Epithelial cell of esophagus (primary cell): ENCODE results near the gene PPP1R1B.

Experiments
- DNase-seq: peaks from one replicate; pipeline ENCODE4 v3.0.0; 2010; ENCODE audit warnings: low read depth
- H3K4me3 ChIP-seq: 2 replicates; pipeline ENCODE4 v1.5.1; 2011; ENCODE audit warnings: mild to moderate bottlenecking, low read length, control low read depth
- TF ChIP-seq, protein P1 (sequence below): IDR thresholded peaks from 2 replicates; pipeline ENCODE4 v1.5.1; 2011; ENCODE audit warnings: low read depth, mild to moderate bottlenecking, low read length, control low read depth, inconsistent platforms; ENCODE audit not compliant: insufficient read depth; ENCODE audit errors: missing control alignments

The PPP1R1B gene

GRCh38 chr17:39609416-39610025 lies 17.2 kb upstream of the PPP1R1B start:
- no peak for DNase-seq
- TF ChIP-seq, protein P1, sequence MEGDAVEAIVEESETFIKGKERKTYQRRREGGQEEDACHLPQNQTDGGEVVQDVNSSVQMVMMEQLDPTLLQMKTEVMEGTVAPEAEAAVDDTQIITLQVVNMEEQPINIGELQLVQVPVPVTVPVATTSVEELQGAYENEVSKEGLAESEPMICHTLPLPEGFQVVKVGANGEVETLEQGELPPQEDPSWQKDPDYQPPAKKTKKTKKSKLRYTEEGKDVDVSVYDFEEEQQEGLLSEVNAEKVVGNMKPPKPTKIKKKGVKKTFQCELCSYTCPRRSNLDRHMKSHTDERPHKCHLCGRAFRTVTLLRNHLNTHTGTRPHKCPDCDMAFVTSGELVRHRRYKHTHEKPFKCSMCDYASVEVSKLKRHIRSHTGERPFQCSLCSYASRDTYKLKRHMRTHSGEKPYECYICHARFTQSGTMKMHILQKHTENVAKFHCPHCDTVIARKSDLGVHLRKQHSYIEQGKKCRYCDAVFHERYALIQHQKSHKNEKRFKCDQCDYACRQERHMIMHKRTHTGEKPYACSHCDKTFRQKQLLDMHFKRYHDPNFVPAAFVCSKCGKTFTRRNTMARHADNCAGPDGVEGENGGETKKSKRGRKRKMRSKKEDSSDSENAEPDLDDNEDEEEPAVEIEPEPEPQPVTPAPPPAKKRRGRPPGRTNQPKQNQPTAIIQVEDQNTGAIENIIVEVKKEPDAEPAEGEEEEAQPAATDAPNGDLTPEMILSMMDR = no peak
- no peak overlapping the region for H3K4me3 ChIP-seq

- no peak for DNase-seq
- TF ChIP-seq, protein P1 = no peak
- H3K4me3 ChIP-seq = no peak overlapping the region
Observed at GRCh38 chr17:39611401-39612112, 15.2 kb upstream of the PPP1R1B start.

DNA sequence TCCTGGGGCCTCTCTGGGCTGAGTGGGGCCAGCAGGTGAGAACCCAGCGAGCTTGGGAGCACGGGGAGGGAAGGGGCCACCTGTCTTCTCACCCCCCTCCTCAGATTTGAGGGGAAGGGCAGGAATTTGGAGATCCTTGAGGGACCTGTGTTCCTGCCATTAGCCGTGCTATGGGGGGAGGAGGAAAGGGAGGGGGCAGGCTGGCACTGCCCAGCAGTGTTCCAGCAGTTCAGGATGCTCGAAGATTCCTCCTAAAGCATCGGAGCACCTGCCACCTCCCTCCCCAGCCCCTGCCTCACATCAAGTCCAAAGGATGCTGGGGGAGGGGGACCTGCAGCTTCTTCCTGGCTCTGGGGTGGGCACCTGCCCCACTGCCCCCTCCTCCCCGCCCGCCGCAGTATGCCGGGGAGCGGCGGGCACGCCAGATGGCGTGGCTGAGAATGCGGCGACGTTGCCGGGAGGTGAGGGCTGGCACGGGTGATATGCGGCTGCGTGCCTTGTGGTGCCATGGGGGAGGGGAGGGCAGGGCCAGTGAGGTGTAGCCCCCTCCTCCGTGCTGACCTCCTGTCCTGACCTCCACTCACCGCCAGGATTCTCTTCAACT lies 14.4 kb upstream of the PPP1R1B start:
- H3K4me3 ChIP-seq = no peak overlapping the region
- no peak for DNase-seq
- TF ChIP-seq, protein P1 = no peak

- no peak for DNase-seq
- H3K4me3 ChIP-seq = no peak overlapping the region
- TF ChIP-seq, protein P1 = no peak
Observed at GRCh38 chr17:39612935-39613464, 13.8 kb upstream of the PPP1R1B start.

GRCh38 chr17:39614545-39615157 lies 12.1 kb upstream of the PPP1R1B start:
- TF ChIP-seq, protein P1 = no peak
- H3K4me3 ChIP-seq = no peak overlapping the region
- no peak for DNase-seq

GRCh38 chr17:39615434-39615833 lies 11.3 kb upstream of the PPP1R1B start:
- no peak for DNase-seq
- TF ChIP-seq, protein P1 = no peak
- H3K4me3 ChIP-seq = no peak overlapping the region
